HUES48 (cell line): ENCODE measurements around the gene KCNIP4.

ENCODE experiments used
- H3K27ac ChIP-seq: one replicate; pipeline ENCODE4 v1.7.0; 2013; ENCODE audit warnings: low read depth, low read length, inconsistent platforms
- H3K27me3 ChIP-seq: 2 replicates; pipeline ENCODE4 v1.6.1; 2013; ENCODE audit warnings: mild to moderate bottlenecking, low read length; ENCODE audit not compliant: control insufficient read depth, insufficient read depth
- H3K36me3 ChIP-seq: 2 replicates; pipeline ENCODE4 v1.6.1; 2013; ENCODE audit warnings: low read length; ENCODE audit not compliant: control insufficient read depth, insufficient read depth
- H3K4me1 ChIP-seq: 2 replicates; pipeline ENCODE4 v1.6.1; 2013; ENCODE audit warnings: mild to moderate bottlenecking, low read length; ENCODE audit not compliant: control insufficient read depth, insufficient read depth
- H3K4me3 ChIP-seq: 2 replicates; pipeline ENCODE4 v1.5.1; 2013; ENCODE audit warnings: mild to moderate bottlenecking, low read depth, low read length
- H3K9ac ChIP-seq: 2 replicates; pipeline ENCODE4 v1.6.1; 2013; ENCODE audit warnings: mild to moderate bottlenecking, low read depth, low read length, moderate library complexity
- H3K9me3 ChIP-seq: 2 replicates; pipeline ENCODE4 v1.6.1; 2013; ENCODE audit warnings: low read length; ENCODE audit not compliant: control insufficient read depth, insufficient read depth

Gene KCNIP4

DNA sequence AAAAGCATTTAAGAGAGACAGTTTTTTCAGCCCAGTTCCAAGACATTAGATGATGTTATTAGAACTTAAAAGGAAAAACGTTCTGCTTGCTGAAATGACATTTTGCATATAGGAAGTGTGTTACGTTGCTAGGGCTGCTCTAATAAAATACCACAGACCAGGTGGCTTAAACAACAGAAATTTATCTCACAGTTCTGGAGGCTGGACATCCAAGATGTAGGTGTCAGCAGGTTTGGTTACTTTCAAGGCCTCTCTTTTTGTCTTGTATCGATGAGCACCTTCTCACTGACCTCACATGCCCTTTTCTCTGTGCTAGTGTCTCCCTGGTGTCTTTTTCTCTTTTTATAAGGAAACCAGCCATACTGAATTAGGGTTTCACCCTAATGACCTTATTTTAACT lies 1043.6 kb downstream of the KCNIP4 start:
- Histone ChIP-seq H3K4me1 (no peaks in the 10 kb centered on the region), H3K9ac (no peak overlapping the region), H3K4me3 (no peak overlapping the region), H3K27ac (no peak overlapping the region), H3K9me3 (no peaks in the 10 kb centered on the region), H3K27me3 (no peaks in the 10 kb centered on the region), H3K36me3 (no peaks in the 10 kb centered on the region)

DNA sequence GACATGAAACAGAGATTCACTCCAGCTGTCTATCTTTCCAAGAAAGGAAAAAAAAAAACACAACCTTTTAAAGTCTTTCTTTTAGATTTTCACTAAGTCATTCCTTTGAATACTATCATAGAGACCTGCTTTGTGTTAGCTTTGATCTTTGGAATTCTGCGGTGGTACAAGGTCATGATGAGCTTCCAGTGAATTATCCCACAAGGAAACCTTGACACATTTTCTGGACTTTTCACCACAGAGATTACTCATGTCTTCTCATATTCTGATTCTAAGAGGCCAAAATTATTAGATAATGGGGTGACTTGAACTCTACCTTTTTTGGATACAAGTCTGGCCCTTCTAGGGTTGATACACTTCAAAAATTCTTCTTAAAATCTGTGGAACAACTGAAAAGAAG lies 1046.7 kb downstream of the KCNIP4 start:
- H3K27ac ChIP-seq, result no peak overlapping the region
- H3K36me3 ChIP-seq, result no peaks in the 10 kb centered on the region
- no peak overlapping the region for H3K4me3 ChIP-seq
- H3K9ac ChIP-seq, result no peak overlapping the region
- H3K4me1 ChIP-seq, result no peaks in the 10 kb centered on the region
- no peaks in the 10 kb centered on the region for H3K9me3 ChIP-seq
- no peaks in the 10 kb centered on the region for H3K27me3 ChIP-seq

- H3K9ac ChIP-seq, result no peak overlapping the region
- H3K9me3 ChIP-seq, result no peaks in the 10 kb centered on the region
- H3K27me3 ChIP-seq, result no peaks in the 10 kb centered on the region
- no peak overlapping the region for H3K27ac ChIP-seq
- no peak overlapping the region for H3K4me3 ChIP-seq
- no peaks in the 10 kb centered on the region for H3K36me3 ChIP-seq
- no peaks in the 10 kb centered on the region for H3K4me1 ChIP-seq
These were observed 1049.0 kb downstream of the KCNIP4 start for GRCh38 chr4:20899591-20899990.

- Histone ChIP-seq H3K27me3 (no peaks in the 10 kb centered on the region), H3K36me3 (no peaks in the 10 kb centered on the region), H3K9ac (no peak overlapping the region), H3K4me1 (no peaks in the 10 kb centered on the region), H3K27ac (no peak overlapping the region), H3K9me3 (no peaks in the 10 kb centered on the region), H3K4me3 (no peak overlapping the region)
These were observed 1052.6 kb downstream of the KCNIP4 start for GRCh38 chr4:20895988-20896387.

DNA sequence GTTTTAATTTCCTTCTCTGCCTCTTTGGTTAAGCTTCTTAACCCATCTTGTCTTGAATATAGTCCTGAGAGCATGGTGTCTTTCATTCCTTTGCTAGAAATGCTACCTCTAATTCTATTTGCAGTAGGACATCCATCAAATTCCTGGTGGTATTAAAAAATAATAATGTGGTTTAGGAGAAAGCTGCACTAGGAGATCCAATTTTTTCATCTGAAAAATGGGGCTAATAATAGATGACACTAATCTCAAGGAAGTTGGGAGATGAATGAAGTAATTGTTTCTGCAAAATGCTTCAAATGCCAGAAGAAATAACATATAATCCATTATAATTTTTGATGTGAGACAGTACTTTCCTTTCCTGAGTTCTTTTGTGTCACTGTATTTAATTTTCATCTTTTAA lies 1053.4 kb downstream of the KCNIP4 start:
- no peak overlapping the region for H3K9ac ChIP-seq

DNA sequence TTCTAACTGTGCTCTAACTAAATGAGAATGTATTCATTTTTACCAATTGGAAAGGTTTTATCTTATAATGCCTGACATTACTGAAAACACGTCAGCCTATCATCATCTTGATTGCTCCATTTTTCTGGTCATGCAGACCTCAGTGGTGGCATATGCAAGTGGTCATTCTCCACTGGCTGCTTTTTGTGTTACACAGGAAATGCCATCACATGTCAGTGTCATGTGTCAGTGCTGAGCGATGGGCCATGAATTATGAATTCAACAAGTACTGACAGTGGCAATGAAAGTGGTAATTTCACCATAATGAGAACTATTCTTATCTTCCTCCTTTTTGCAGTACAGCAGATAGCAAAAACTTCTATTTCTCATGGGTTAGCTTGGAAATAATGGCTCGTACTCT lies 1057.8 kb downstream of the KCNIP4 start:
- no peaks in the 10 kb centered on the region; the same call in 1 of the 2 replicates for H3K4me1 ChIP-seq
- no peak overlapping the region for H3K27ac ChIP-seq
- no peak overlapping the region for H3K4me3 ChIP-seq
- H3K36me3 ChIP-seq, result no peaks in the 10 kb centered on the region
- no peaks in the 10 kb centered on the region for H3K27me3 ChIP-seq
- no peaks in the 10 kb centered on the region for H3K9me3 ChIP-seq
- H3K9ac ChIP-seq, result no peak overlapping the region

More for the DNA sequence above, 1053.4 kb downstream of the KCNIP4 start:
- Histone ChIP-seq H3K36me3 (no peaks in the 10 kb centered on the region), H3K4me1 (no peaks in the 10 kb centered on the region), H3K27ac (no peak overlapping the region), H3K4me3 (no peak overlapping the region), H3K27me3 (no peaks in the 10 kb centered on the region), H3K9me3 (no peaks in the 10 kb centered on the region)

DNA sequence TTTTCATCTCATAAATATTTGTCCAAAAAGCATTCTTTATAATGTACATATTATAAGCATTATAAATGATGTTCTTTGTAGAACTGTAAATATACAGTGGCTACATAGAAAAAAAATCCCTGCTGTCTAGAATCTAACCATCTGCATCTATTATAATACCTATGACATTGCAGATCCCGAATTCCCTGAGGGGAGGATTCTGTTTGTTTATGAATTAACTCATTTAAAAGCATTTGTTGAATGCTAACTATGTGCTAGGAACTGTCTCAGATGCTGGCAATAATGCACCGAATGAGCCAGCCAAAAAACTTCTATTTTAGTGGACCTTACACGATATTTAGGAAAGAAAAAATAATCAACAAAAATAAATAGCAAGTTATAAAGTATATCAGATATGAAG lies 1058.7 kb downstream of the KCNIP4 start:
- Histone ChIP-seq H3K9me3 (no peaks in the 10 kb centered on the region), H3K27ac (no peak overlapping the region), H3K4me3 (no peak overlapping the region), H3K36me3 (no peaks in the 10 kb centered on the region), H3K9ac (no peak overlapping the region), H3K4me1 (no peaks in the 10 kb centered on the region; the same call in 1 of the 2 replicates), H3K27me3 (no peaks in the 10 kb centered on the region)

GRCh38 chr4:20883677-20884076 lies 1064.9 kb downstream of the KCNIP4 start:
- Histone ChIP-seq H3K4me3 (no peak overlapping the region), H3K9me3 (no peaks in the 10 kb centered on the region), H3K36me3 (no peaks in the 10 kb centered on the region), H3K9ac (no peak overlapping the region), H3K27ac (no peak overlapping the region), H3K27me3 (no peaks in the 10 kb centered on the region), H3K4me1 (no peaks in the 10 kb centered on the region; the same call in 1 of the 2 replicates)

DNA sequence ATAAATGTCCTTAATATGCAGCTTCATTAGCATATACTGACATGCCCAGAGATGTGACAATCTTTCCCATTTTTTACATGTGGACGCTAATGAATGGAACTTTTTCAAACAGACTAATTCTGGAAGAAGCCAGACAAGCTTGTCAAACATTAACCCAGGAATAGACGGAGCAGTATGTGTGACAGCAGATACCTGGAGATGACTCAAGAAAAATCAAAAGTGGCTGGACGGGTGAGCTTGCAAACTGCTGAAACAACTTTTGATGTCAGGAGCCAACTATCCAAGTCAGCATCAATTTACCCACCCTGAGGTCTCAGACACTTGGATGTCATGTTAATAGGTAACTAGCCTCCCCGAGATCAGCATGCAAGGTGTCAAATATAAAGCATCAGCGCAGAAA lies 1065.3 kb downstream of the KCNIP4 start:
- Histone ChIP-seq H3K4me1 (no peaks in the 10 kb centered on the region; the same call in 1 of the 2 replicates), H3K36me3 (no peaks in the 10 kb centered on the region), H3K9ac (no peak overlapping the region), H3K4me3 (no peak overlapping the region), H3K9me3 (no peaks in the 10 kb centered on the region), H3K27ac (no peak overlapping the region), H3K27me3 (no peaks in the 10 kb centered on the region)

- Histone ChIP-seq H3K9me3 (no peaks in the 10 kb centered on the region), H3K4me3 (no peak overlapping the region), H3K27me3 (no peaks in the 10 kb centered on the region), H3K36me3 (no peaks in the 10 kb centered on the region), H3K4me1 (no peaks in the 10 kb centered on the region; the same call in 1 of the 2 replicates), H3K9ac (no peak overlapping the region), H3K27ac (no peak overlapping the region)
These were observed 1066.1 kb downstream of the KCNIP4 start for GRCh38 chr4:20882500-20882899.

DNA sequence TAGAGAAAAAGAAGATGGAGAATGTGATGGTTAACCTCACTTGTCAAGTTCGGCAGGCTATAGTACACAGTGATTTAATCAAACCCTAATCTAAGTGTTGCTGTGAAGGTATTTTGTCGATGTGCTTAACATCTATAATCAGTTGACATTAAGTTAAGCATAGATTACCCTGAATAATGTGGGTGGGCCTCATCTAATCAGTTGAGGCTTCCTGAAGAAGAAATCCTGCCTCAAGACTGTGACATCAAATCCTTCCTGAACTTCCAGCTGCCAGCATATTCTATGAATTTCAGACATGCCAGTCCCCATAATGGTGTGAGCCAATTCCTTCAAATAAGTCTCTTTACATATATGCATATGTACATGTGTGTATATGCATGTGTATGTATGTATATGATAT lies 1066.9 kb downstream of the KCNIP4 start:
- H3K4me1 ChIP-seq, result no peaks in the 10 kb centered on the region
- H3K36me3 ChIP-seq, result no peaks in the 10 kb centered on the region
- H3K27ac ChIP-seq, result no peak overlapping the region
- H3K4me3 ChIP-seq, result no peak overlapping the region
- no peak overlapping the region for H3K9ac ChIP-seq
- no peaks in the 10 kb centered on the region for H3K9me3 ChIP-seq
- no peaks in the 10 kb centered on the region for H3K27me3 ChIP-seq

DNA sequence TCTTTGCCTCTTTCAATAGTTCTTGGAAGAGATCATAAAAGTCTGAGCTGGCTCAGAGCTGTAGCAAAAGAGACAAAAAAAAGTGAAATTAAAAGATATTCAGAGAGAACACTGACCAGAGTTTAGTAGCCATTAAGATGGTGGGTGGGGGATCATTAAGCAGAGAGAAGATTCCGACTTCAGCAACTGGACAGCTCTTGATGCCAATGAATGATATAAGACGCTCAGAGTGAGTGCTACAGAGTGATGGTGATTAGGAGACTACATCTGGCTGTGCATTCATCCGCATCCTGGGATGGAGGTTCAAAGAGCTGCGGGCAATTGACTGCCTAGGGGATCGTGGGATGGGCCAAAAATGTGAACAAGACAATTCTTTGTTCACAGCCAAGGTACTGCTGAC lies 1069.8 kb downstream of the KCNIP4 start:
- Histone ChIP-seq H3K9ac (no peak overlapping the region), H3K36me3 (no peaks in the 10 kb centered on the region), H3K9me3 (no peaks in the 10 kb centered on the region), H3K27ac (no peak overlapping the region), H3K4me1 (no peaks in the 10 kb centered on the region), H3K27me3 (no peaks in the 10 kb centered on the region), H3K4me3 (no peak overlapping the region)
